ENCODE data around the gene SLC17A5. TPM values are rescaled to one million over a fixed set of nuclear protein-coding genes. Genes with fewer than 3 reads are reported as not detected.
"Not testable (repeated sequence)": the region's sequence is repeated elsewhere in the genome, so short reads cannot be mapped to it uniquely, and the experiment has no call there.

The SLC17A5 gene
- total and polyA plus RNA-seq, 5 donors from 2014 or later: 6.0 to 9.2 (median 7.4) TPM

DNA sequence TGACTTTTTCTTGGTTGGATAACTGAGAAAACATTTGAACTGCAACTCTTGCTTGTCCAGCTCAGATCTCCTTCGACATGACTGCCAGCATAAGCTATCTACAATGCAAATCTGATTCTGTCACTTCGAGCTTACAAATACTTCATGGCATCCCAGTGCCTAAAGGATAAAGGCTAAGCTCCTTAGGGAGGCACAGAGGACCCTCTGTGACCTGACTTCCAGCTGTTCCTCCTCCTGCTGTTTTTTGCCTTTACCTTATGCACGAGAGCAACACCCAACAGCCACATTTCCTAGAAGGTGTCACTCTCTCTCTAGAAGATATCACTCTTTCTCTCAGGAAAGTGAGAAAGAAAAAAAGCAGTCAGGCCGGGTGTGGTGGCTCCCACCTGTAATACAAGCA, 23.4 kb downstream of the SLC17A5 start:
- Histone ChIP-seq H3K27ac (ENCODE audit: insufficient read depth, low read length, poor library complexity, severe bottlenecking) (no peak overlapping the region), H3K27me3 (ENCODE audit: control insufficient read depth, insufficient read depth, low read length) (no peaks in the 10 kb centered on the region), H3K4me1 (ENCODE audit: control insufficient read depth, insufficient read depth, low read length, poor library complexity, severe bottlenecking) (no peaks in the 10 kb centered on the region), H3K36me3 (ENCODE audit: control insufficient read depth, insufficient read depth, low read length) (peaks cover 37% of the 10 kb centered on the region), H3K4me3 (ENCODE audit: low read depth, low read length) (no peak overlapping the region), H3K9me3 (ENCODE audit: control insufficient read depth in 2 of 2, low read length in 2 of 2) (no peaks in the 10 kb centered on the region)
- H3K4me3 Mint-ChIP-seq: no peak overlapping the region
- peak overlapping the region in 1 of 3 donors; percentile 63 for H3K27ac Mint-ChIP-seq
- DNase-seq (no peak), ATAC-seq (ENCODE audit: low read depth in 2 of 2) (no peak)
- no peaks in the 10 kb centered on the region for H3K27me3 Mint-ChIP-seq
- H3K36me3 Mint-ChIP-seq: peaks cover 19% of the 10 kb centered on the region
- peaks cover 0 to 4% (median 0%) of the 10 kb centered on the region in 4 donors for H3K4me1 Mint-ChIP-seq
- no peaks in the 10 kb centered on the region for H3K9me3 Mint-ChIP-seq

- ATAC-seq (ENCODE audit: low read depth in 2 of 2): no peak
- no peaks in the 10 kb centered on the region for H3K27me3 ChIP-seq (ENCODE audit: control insufficient read depth, insufficient read depth, low read length)
- H3K4me1 ChIP-seq (ENCODE audit: control insufficient read depth, insufficient read depth, low read length, poor library complexity, severe bottlenecking): no peaks in the 10 kb centered on the region
- Mint-ChIP-seq H3K27me3 (no peaks in the 10 kb centered on the region), H3K36me3 (peaks cover 12% of the 10 kb centered on the region), H3K9me3 (no peaks in the 10 kb centered on the region), H3K27ac (no peak overlapping the region), H3K4me3 (no peak overlapping the region), H3K4me1 (peaks cover 0 to 4% (median 0%) of the 10 kb centered on the region in 4 donors)
- H3K27ac ChIP-seq (ENCODE audit: insufficient read depth, low read length, poor library complexity, severe bottlenecking): no peak overlapping the region
- H3K9me3 ChIP-seq (ENCODE audit: control insufficient read depth in 2 of 2, low read length in 2 of 2): no peaks in the 10 kb centered on the region
- H3K36me3 ChIP-seq (ENCODE audit: control insufficient read depth, insufficient read depth, low read length): peaks cover 13% of the 10 kb centered on the region
- H3K4me3 ChIP-seq (ENCODE audit: low read depth, low read length): no peak overlapping the region
- no peak for DNase-seq
Observed at GRCh38 chr6:73624896-73625295, 28.9 kb downstream of the SLC17A5 start.

DNA sequence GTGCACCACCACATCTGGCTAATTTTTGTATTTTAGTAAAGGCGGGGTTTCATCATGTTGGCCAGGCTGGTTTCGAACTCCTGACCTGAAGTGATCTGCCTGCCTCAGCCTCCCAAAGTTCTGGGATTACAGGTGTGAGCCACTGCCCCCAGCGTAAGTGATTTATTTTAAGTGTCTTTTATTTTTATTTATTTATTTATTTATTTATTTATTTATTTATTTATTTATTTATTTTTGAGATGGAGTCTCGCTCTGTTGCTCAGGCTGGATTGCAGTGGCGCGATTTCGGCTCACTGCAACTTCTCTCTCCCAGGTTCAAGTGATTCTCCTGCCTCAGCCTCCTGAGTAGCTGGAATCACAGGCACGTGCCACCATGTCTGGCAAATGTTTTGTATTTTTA, 30.3 kb downstream of the SLC17A5 start:
- ATAC-seq (ENCODE audit: low read depth in 2 of 2); H3K27me3 ChIP-seq (ENCODE audit: control insufficient read depth, insufficient read depth, low read length); H3K4me1 ChIP-seq (ENCODE audit: control insufficient read depth, insufficient read depth, low read length, poor library complexity, severe bottlenecking); H3K9me3 Mint-ChIP-seq; H3K4me3 ChIP-seq (ENCODE audit: low read depth, low read length); DNase-seq; H3K4me1 Mint-ChIP-seq; H3K27me3 Mint-ChIP-seq; H3K9me3 ChIP-seq (ENCODE audit: control insufficient read depth in 2 of 2, low read length in 2 of 2); H3K4me3 Mint-ChIP-seq; H3K27ac Mint-ChIP-seq; H3K36me3 ChIP-seq (ENCODE audit: control insufficient read depth, insufficient read depth, low read length); H3K27ac ChIP-seq (ENCODE audit: insufficient read depth, low read length, poor library complexity, severe bottlenecking): not testable (repeated sequence)
- H3K36me3 Mint-ChIP-seq: peaks cover 17% of the 10 kb centered on the region

DNA sequence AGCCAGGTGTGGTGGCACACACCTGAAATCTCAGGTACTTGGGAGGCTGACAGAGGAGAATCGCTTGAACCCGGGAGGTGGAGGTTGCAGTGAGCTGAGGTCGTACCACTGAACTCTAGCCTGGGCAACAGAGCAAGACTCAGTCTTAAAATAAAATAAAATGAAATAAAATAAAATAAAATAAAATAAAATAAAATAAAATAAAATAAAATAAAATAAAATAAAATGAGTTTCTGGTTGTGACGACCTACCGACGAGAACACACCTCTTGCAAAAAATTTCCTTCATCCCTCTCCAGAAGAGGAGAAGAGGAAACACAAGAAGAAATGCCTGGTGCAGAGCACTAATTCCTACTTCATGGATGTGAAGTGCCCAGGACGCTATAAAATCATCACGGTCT, 35.7 kb downstream of the SLC17A5 start:
- peaks cover 21% of the 10 kb centered on the region for H3K36me3 ChIP-seq (ENCODE audit: control insufficient read depth, insufficient read depth, low read length)
- H3K27ac Mint-ChIP-seq: not testable (repeated sequence)

GRCh38 chr6:73614802-73615201, 39.0 kb downstream of the SLC17A5 start:
- no peaks in the 10 kb centered on the region for H3K9me3 ChIP-seq (ENCODE audit: control insufficient read depth in 2 of 2, low read length in 2 of 2)
- Mint-ChIP-seq H3K4me3 (no peak overlapping the region), H3K27ac (peak overlapping the region in 1 of 3 donors; percentile 15), H3K9me3 (no peaks in the 10 kb centered on the region), H3K27me3 (no peaks in the 10 kb centered on the region), H3K4me1 (peaks cover 3 to 7% (median 5%) of the 10 kb centered on the region in 4 donors), H3K36me3 (peaks cover 18% of the 10 kb centered on the region)
- DNase-seq (no peak), ATAC-seq (ENCODE audit: low read depth in 2 of 2) (no peak)
- no peak overlapping the region for H3K4me3 ChIP-seq (ENCODE audit: low read depth, low read length)
- H3K27me3 ChIP-seq (ENCODE audit: control insufficient read depth, insufficient read depth, low read length): no peaks in the 10 kb centered on the region
- no peak overlapping the region for H3K27ac ChIP-seq (ENCODE audit: insufficient read depth, low read length, poor library complexity, severe bottlenecking)
- peaks cover 28% of the 10 kb centered on the region for H3K36me3 ChIP-seq (ENCODE audit: control insufficient read depth, insufficient read depth, low read length)
- H3K4me1 ChIP-seq (ENCODE audit: control insufficient read depth, insufficient read depth, low read length, poor library complexity, severe bottlenecking): no peaks in the 10 kb centered on the region

More for the DNA sequence above, 35.7 kb downstream of the SLC17A5 start:
- not testable (repeated sequence) for H3K4me3 ChIP-seq (ENCODE audit: low read depth, low read length); H3K9me3 ChIP-seq (ENCODE audit: control insufficient read depth in 2 of 2, low read length in 2 of 2); H3K27ac ChIP-seq (ENCODE audit: insufficient read depth, low read length, poor library complexity, severe bottlenecking); H3K27me3 ChIP-seq (ENCODE audit: control insufficient read depth, insufficient read depth, low read length); H3K27me3 Mint-ChIP-seq; DNase-seq; H3K4me1 ChIP-seq (ENCODE audit: control insufficient read depth, insufficient read depth, low read length, poor library complexity, severe bottlenecking); H3K4me1 Mint-ChIP-seq; H3K9me3 Mint-ChIP-seq; H3K4me3 Mint-ChIP-seq; ATAC-seq (ENCODE audit: low read depth in 2 of 2)
- H3K36me3 Mint-ChIP-seq: peaks cover 22% of the 10 kb centered on the region

DNA sequence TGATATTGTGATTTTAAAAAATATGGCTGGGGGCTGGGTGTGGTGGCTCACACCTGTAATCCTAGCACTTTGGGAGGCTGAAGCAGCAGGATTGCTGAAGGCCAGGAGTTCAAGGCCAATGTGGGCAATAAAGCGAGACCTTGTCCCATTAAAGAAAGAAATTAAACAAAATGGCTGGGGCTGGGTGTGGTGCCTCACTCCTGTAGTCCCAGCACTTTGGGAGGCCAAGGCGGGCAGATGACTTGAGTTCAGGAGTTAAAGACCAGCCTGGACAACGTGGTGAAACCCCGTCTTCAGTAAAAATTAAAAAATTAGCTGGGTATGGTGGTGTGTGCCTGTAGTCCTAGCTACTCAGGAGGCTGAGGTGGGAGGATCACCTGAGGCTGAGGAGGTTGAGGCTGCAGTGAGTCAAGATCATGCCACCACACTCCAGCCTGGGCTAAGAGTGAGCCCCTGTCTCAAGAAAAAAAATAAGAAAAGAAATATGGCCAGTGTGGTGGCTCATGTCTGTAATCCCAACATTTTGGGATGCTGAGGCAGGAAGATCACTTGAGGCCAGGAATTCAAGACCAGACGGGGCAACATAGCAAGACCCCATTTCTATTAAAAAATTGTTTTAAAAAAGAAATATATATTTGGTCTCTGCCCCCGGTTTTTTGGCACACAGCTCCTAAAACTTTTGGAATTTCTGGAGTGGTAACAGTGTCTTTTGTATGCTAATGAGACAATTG, 39.8 kb downstream of the SLC17A5 start:
- Mint-ChIP-seq H3K9me3 (no peaks in the 10 kb centered on the region), H3K27me3 (no peaks in the 10 kb centered on the region), H3K27ac (peak overlapping the region in 1 of 3 donors; percentile 60), H3K4me3 (no peak overlapping the region), H3K36me3 (peaks cover 20% of the 10 kb centered on the region), H3K4me1 (peaks cover 3 to 7% (median 5%) of the 10 kb centered on the region in 4 donors)
- Histone ChIP-seq H3K27me3 (ENCODE audit: control insufficient read depth, insufficient read depth, low read length) (no peaks in the 10 kb centered on the region), H3K4me3 (ENCODE audit: low read depth, low read length) (no peak overlapping the region), H3K36me3 (ENCODE audit: control insufficient read depth, insufficient read depth, low read length) (peaks cover 32% of the 10 kb centered on the region), H3K4me1 (ENCODE audit: control insufficient read depth, insufficient read depth, low read length, poor library complexity, severe bottlenecking) (no peaks in the 10 kb centered on the region), H3K27ac (ENCODE audit: insufficient read depth, low read length, poor library complexity, severe bottlenecking) (no peak overlapping the region), H3K9me3 (ENCODE audit: control insufficient read depth in 2 of 2, low read length in 2 of 2) (no peaks in the 10 kb centered on the region)
- DNase-seq: no peak
- no peak for ATAC-seq (ENCODE audit: low read depth in 2 of 2)

GRCh38 chr6:73612611-73613010, 41.2 kb downstream of the SLC17A5 start:
- no peaks in the 10 kb centered on the region for H3K27me3 ChIP-seq (ENCODE audit: control insufficient read depth, insufficient read depth, low read length)

More at GRCh38 chr6:73612611-73613010, 41.2 kb downstream of the SLC17A5 start:
- Mint-ChIP-seq H3K27ac (no peak overlapping the region), H3K36me3 (peaks cover 27% of the 10 kb centered on the region), H3K4me3 (no peak overlapping the region), H3K9me3 (no peaks in the 10 kb centered on the region), H3K4me1 (peaks cover 3 to 7% (median 5%) of the 10 kb centered on the region in 4 donors), H3K27me3 (no peaks in the 10 kb centered on the region)
- DNase-seq: no peak
- H3K4me3 ChIP-seq (ENCODE audit: low read depth, low read length): no peak overlapping the region
- no peak for ATAC-seq (ENCODE audit: low read depth in 2 of 2)
- no peaks in the 10 kb centered on the region for H3K9me3 ChIP-seq (ENCODE audit: control insufficient read depth in 2 of 2, low read length in 2 of 2)
- H3K27ac ChIP-seq (ENCODE audit: insufficient read depth, low read length, poor library complexity, severe bottlenecking): no peak overlapping the region
- H3K36me3 ChIP-seq (ENCODE audit: control insufficient read depth, insufficient read depth, low read length): peaks cover 44% of the 10 kb centered on the region
- H3K4me1 ChIP-seq (ENCODE audit: control insufficient read depth, insufficient read depth, low read length, poor library complexity, severe bottlenecking): no peaks in the 10 kb centered on the region

All from CD4-positive, CD25-positive, alpha-beta regulatory T cell (primary cell).